GM21381 (cell line): ENCODE measurements around the gene LRRC45.

Experiments
- ATAC-seq: cut with Tn5 transposase; IDR thresholded peaks from one replicate; pipeline ENCODE4 v1.9.1; 2021; ENCODE audit warnings: mild to moderate bottlenecking, moderate library complexity; ENCODE audit not compliant: unreplicated experiment

LRRC45 gene

DNA sequence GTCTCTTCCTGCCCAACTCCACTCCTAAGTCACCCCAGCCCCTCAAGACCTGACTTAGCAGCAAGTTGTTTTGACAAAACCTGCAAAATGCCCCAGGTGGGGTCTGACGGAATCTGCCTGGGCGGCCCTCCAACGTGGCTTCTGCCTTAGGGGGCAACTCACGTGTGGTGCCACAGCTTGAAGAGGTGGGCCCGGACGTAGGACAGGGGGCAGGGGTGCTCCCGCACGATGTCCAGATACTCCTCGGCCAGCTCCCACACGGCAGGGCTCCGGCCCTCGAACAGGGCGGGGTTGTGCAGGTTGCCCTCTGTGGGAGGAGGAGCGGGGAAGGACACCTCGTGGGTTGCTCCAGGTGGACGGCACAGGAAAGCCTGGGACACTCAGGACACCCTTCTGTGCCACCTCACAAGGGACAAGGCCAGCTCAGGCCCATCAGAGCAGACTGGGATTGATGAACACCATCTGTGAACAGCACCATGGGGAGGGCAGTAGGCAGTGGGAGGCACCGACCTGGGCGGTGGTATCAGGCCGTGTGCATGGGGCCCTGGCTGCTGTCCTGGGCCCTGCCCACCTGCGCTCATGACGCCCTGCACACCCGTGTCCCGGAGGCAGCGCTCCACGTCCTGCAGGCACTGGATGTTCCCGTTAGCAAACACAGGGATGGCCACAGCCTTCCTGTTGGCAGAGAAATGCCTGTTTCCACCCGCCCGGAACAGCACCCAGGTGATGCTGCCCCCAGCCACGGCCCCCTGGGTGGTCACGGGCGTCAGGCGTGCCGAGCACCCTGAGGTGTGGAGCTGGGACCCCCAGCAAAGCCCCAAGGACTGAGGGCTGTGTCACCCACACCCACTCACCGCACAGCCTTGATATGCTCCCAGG lies 38.2 kb downstream of the LRRC45 start:
- no peak for ATAC-seq

DNA sequence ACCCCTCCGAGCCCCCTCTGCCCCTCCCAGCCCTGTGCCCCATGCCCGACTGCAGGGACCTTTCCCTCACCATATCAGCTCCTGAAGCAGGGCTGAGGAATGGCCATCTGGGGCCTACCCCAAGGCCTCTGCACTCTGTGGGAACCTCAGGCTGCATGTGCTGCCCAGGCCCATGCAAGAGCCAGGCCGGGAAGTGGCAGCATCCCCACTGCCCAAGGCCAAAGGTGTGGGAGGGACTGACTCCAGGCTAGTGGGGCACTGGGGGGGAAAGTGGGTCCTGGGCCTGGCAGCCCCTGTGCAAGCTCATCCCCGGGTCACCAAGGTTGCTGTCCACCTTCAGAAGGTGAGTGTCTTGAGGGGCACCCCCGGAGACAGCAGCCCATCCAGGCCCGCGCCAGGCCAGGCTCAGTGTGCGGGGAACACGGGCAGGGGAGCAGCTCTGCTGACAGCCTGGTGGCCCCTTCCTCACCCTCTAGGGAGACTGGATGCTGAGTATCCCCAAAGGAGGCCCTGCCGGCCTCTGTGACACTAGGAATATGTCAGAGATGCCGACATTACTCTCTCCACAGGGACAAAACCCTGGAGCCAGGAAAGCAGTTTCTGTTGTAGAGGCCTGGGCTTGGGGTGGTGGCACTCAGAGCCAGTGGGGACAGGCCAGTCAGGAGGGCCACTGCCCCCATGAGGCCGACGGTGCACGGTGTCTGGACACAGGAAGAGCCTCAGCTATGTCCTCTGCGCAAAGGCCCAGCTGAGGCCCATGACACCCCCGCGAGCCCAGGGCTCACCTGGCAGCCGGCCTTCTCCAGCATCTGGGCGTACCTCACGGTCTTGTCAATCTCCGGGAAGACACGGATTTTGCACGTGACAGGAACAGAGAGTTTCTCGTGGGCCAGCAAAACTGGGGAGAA lies 39.2 kb downstream of the LRRC45 start:
- ATAC-seq, result no peak

DNA sequence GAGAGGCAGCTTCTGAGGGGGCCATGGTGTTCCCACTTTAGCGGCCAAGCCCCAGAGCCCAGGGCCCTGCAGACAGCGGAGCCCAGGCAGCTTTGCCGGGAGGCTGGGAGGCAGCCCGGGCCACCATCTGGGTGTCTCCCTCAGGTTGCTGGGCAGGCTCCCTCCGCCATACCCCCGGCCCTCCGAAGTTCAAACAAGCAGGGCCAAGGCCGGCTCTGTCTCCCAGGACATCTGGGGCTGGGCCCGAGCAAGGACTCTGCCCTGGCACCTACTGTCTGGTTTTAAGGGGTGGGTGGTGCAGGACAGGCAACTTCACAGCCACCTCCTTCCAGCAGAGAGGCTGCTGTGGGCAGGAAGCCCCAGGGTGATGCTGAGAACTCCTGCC lies 39.9 kb downstream of the LRRC45 start:
- no peak for ATAC-seq

DNA sequence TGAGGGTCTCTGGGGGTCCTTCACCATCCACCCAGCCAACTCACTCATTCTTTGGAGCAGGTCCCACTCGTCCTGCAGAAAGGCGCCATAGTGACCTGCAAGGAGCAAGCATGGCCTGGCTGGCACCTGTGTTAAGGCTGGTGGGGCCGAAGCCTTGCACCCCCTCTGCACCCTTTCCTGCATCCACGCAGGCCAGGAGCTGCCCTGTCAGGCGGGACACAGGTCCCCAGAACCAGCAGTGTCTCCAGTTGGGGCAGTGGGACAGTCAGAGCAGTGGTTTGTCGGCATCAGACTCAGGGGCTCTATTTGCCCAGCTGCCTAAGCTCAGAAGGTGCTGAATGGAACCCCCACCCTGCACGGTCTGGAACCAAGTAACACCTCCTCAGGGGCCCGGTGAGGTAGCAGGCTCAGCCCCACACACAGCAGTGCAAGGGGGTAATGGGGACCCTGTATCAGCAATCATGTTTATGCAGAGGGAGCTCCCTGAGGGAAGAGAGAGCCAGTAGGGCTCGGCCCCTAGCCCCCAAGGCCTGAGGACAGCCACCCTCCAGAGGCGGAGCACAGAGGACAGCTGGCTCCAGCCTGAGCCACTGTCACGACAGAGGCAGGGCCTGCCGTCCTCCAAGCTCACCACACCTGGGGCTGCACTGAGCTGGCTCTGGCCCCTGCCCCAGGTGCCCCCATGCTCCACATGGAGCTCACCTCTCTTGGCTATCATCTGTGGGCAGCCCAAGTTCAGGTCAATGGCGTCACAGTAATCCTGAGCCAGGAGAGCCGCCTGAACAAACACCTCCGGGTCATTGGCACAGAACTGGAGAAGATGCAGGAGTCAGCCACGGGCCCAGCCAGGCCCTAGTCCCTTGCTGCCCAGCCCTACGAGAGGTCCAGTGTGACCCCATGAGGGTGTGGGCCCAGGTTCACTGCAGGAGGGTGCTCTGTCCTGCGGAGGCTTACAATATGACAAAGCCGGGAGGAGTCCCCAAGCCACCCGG lies 40.6 kb downstream of the LRRC45 start:
- no peak for ATAC-seq

DNA sequence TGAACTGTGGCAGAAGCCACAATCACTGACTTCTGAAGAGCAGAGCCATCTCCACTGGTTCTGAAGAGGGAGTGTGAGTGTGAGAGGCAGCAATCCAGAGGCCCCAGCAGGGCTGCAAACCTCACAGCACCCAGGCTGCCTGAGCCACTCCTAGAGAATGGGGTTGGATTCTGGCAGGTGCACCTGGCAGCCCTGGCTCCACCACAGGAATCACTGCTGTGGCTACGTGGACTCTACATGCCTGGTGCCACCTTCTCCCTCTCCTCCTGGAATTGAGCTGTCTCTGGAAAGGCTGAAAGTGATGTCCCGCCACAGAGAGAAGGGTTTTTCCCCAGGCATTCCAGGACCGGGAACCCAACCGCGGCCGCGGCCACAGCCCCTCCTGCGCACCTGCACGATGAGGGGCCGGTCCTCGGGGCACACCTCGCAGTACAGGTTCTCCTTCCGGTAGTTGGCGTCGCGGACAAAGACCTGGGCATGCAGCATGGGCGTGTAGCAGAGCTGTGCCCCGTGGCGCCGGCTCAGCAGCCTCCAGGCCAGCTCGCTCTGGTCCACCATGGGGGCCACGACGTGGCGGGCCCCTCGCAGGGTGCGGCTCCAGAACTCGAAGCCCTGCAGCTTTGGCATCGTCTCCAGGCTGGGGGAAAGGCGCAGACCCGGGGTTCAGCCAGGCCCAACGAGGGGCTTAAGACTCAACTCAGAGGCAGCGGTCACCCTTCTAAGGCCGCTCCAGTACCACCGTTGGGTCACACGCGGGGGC lies 41.5 kb downstream of the LRRC45 start:
- no peak for ATAC-seq

DNA sequence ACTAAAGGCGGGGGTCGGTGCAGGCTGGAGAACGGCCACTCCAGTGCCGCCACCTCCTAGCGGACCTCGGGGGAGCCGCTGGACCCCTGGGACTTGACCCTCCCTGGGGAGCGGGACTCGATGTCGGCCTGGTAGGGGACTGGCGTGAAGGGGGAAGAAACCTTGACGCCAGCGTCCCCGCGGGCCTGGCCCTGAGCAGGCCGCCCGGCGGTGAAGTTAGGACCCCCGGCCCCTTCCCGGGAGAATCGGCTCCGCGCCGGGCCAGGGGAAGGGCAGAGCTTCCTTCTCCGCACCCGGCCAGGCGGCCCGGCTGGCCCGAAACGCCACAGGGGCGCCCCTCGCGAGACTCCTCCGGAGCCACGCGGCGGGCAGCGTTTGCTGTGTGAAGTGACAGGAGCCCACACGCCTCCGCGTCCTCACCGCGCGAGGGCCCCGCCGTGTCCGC lies 42.1 kb downstream of the LRRC45 start:
- no peak for ATAC-seq

DNA sequence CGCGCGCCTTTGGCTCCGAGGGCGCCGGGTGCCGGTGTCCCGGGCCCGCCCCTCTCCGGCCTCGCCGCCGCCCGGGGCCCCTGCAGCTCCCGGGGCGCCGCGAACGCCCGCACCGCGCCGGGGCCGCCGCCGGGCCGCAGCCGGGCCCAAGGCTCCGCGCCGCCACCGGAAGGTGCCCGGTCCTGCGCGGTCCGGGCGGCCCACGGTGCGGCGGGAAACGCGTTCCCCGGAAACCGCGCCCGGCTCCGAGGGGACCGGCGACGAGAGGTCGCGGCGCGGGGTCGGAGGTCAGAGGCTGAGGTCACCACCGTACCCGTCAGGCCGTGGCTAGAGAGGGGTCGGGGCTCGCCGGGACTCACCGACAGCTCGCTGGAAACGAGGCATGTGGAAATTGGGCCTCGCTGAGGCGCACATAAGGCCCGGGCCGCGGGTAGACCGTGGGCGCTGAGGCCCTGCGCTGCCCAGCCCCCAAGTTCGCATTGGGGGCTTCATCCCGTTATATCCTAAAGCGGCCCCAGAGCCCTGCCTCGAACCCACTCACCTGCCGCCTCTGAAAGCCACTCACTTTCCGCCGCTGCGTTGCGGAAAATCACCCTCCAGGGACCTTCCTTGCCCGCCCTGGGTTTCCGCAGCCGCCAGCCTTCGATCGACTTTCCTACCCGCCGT lies 42.7 kb downstream of the LRRC45 start, which contains the start of gene DUS1L:
Gene DUS1L, minus strand, starts transcription at position 167 of the 666 bp plus-strand sequence. CDS start 745 bp downstream, outside the sequence.
- ATAC-seq, result peak; percentile 74

DNA sequence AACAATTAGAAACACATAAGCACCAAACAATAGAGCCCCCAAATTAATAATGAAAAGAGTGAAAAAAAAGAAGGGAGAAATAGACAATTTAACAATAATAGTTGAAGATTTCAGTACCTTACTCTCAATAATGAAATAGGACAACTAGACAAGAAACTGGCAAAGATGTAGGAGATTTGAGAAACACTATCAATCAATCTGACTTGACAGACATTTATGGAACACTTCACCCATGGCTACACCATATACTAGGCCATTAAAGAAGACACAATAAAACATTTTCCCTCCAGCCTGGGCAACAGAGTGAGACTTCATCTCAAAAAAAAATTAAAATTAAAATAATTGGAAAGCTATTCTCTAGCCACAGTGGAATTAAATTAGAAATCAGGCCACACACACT lies 47.5 kb downstream of the LRRC45 start:
- ATAC-seq, result no peak

DNA sequence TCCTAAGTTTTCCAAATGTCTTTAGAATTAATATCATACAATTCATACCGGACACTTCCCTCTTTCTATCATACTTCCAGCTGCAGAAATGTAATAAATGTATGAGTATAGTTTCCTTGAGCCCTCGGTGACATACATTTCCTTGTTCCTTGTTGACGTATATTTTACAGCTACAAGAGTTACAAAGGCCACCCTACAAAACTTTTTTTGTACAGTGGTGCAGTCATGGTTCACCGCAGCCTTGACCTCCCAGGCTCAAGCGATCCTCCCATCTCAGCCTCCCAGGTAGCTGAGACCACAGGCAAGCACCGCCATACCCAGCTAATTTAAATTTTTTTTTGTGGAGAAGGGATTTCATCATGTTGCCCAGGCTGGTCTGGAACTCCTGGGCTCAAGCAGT lies 49.7 kb downstream of the LRRC45 start:
- no peak for ATAC-seq

DNA sequence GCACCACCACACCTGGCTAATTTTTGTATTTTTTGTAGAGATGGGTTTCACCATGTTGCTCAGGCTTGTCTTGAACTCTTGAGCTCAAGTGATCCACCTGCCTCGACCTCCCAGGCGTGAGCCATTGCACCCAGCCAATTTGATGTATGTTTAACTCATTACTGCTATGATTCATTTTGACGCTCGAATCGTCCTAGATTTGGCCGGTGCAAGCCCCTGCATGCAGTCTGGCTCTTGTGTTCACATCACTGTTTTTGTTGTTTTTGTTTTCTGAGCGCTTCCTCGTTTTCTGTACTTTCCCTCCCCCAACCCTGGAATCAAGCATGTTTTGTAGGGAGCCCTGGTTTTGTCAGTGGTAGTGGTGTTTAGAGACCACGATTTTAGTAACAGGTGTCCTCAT lies 50.3 kb downstream of the LRRC45 start:
- no peak for ATAC-seq

DNA sequence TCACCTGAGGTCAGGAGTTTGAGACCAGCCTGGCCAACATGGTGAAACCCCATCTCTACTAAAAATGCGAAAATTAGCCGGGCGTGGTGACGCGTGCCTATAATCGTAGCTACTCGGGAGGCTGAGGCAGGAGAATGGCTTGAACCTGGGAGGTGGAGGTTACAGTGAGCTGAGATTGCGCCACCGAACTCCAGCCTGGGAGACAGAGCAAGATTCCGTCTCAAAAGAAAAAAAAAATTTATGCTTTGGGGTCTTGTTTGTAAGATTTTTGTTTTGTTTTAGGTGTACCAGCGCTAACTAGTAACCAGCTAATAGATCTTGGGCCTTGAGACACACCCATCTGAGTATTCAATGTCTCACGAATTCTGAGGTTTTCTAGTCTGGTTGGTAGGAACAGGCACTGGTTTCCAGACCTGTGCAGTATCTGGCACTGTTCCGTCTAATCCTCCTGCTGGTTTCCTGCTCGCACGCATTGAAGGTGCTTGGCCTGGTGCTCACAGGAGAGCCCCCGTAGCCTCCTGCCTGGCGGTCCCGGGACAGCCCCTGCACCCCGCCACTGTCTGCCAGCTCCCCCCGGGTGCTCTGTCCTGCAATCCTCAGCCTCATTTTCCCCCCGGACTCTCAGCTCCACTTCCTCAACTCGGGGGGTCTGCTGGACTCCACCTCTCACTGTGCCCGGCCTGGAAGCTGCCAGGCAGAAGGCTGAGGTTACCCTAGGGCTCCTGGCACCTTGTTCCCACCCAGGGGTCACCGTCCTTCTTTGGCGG lies 53.1 kb downstream of the LRRC45 start:
- no peak for ATAC-seq

DNA sequence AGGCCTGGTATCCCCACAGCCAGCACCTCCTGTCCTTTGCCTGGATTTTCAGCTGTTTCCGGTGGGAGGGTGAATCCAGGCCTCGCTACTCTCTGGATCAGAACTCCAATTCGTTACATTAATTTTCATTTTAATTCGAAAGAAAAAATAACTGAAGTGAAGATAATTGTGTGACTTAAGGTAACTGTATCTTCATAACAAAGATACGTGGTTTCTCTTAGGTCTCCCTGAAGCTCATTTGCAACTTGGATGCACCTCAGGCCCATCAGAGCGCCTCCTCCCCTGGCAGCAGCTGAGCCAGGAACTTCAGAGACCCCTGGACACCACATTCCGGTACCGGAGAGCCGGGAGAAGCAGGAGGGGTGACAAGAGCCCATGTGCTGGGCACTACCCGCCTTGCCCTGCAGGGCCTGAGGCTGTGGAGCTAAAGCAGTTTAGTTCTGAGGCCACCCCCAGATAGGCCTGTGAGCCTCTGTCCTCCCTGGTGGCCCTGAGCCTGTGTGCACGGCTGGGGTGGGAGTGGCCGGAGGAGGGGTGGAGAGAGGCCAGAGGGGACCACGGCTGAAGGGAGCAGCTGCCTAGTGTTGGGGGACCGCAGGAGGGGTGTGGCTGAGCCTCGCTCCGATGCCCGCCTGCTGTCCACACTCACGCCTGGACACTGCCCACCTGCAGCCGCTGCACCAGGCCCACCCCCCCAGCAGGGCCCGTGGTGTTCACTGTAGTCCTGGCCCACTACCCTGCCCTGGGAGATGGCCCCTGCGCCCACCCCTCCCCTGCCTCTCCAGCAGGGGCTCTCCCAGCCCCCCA lies 53.9 kb downstream of the LRRC45 start:
- no peak for ATAC-seq

DNA sequence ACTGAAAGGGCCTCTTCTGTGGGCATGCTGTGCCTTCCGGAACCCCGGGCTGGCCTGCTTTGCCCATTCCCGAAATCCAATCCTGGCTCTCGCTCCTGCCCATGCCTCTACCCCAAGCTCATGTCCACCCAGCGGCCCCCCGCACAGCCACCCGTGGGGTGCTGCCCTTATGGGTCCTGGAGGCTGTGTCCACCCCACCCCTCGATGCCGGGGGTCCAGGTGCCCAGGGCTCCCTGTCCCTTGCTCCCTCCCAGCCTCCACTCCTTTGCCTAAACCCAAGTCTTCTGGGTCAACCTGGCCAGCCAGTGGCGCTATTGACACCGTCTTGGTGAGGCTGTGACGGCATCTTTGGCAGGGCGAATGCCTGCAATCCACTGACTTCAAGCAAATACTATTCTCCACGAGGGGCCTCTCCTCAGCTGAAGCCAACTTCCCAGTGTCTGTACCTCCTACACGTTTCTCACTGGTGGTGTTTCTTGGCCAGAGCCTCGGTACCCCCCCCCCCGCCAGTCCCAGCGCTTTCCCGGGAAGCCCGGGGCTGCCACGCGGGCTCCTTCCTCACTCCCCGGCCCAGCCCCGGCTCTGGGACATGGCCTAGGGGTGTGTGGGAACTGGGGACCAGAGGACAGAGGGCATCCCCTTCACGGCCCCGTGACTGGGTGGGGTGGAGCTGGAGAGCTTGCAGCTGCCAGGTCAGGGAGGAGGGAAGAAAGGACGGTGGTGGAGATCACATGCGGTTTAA lies 54.7 kb downstream of the LRRC45 start:
- ATAC-seq, result no peak

DNA sequence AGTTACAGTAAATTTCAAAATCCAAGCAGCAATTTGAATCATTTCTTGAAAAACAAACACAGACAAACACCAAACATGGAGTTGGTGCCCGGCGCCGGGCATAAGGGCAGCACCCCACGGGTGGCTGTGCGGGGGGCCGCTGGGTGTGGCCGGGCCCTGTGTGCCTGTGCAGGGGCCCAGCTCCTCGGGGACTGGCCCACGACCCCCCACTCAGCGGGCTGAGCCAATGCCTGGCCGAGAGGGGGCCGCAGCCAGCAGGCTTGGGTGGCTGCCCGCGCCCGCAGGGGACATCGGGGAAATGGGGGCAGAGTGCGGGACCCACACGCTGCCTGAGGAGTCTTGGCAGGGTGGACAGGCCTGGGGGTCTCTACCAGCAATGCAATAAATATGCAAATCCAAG lies 55.3 kb downstream of the LRRC45 start:
- ATAC-seq, result no peak

DNA sequence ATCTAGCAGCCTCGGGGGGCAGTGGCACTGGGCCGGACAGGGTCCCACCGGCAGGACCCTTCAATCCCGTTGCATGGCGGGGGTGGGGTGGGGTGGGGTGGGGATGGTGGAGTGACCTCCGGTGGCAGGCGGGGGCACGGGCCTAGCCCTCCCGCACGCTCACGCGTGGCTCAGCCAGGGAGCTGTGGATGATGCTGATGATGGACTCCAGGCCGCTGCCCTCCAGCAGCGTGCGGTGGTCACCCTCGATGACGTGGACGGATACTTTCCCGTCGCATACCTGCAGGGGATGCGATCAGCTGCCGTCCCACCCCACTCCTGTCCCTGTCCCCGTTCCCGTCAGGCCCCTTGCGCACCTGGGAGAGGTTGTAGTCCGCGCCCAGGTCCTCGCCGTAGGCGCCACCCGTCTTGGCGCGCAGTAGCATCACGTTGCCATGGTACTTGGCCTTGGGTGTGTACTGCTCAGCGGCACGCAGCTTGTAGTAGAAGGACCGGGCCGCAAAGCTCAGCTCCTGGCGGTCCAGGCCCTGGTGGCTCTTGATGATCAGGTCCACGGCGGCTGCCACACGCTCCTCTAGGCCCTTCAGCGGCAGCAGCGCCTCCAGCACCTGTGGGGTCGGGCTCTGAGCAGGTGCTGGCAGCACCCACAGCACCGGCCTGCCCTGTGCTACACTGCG lies 56.0 kb downstream of the LRRC45 start:
- no peak for ATAC-seq

DNA sequence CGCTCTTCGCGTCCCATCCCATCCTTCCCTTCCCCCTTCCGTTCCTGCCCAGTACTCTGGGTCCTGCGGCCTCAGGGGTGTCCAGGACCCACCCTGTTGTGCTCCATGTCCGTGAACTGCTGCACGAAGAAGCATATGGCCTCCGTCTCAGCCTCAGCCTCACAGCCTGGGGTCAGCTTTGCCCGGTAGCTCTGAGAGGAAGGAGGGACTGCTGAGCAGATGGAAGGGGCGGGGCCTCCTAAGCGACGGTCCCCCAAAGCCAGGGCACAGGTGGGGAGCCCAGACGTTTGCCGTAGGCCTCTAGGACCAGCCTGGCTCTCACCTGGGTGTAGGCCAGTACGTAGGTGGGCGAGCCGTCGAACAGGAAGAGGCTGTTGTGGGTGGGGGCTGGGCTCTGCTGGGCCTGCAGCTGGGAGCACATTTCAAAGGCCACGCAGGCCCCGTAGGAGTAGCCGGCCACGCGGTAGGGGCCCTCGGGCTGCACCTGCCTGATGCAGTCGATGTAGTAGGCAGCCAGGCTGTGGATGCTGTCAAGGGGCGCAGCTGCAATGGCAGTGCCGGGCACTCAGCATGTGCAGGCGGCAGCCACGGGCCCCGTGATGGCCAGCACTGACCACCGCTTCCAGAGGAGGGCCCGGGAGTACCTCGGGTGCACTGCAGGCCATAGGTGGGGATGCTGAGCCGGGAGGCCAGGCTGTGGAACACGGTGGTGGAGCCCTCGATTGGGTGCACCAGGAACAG lies 57.1 kb downstream of the LRRC45 start:
- ATAC-seq, result no peak
